Fibroblast of lung (primary cell): ENCODE data around the gene PDZRN4.

ENCODE experiments used
- EZH2 ChIP-seq: IDR thresholded peaks from 2 replicates; pipeline ENCODE4 v1.5.1; 2012; ENCODE audit warnings: low read length, control low read depth, mild to moderate bottlenecking; ENCODE audit errors: missing control alignments
- TF ChIP-seq, protein P1 (sequence below), 2 donors: IDR thresholded peaks in 1 of 2; conservative IDR thresholded peaks in 1 of 2; 1 replicate in 1 of 2; 2 replicates in 1 of 2; pipeline ENCODE4 v1.5.1; 2011 to 2012; ENCODE audit warnings: low read length in 2 of 2, control low read depth in 1 of 2, inconsistent platforms in 1 of 2, low read depth in 1 of 2, mild to moderate bottlenecking in 1 of 2

DNA sequence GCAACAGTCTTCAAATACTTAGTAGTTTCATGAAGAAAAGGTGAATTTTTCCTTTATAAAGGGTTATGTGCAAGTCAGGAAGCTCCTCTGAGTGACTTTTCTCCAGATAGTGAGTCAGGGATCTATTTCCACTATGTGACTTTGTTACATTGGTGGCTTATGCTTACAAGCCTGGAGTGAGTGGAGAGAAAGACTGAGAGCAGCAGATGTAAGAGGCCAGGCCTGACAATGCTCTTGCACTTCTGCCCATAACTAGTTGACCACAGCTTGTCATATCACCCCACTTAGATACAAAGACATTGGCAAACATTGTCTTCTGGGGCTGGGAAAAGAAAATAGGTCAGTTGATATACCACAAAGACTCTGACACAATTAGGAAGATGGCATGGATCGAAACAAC is 236.5 kb downstream of the PDZRN4 start:
- TF ChIP-seq EZH2: no peak
- TF ChIP-seq, protein P1, sequence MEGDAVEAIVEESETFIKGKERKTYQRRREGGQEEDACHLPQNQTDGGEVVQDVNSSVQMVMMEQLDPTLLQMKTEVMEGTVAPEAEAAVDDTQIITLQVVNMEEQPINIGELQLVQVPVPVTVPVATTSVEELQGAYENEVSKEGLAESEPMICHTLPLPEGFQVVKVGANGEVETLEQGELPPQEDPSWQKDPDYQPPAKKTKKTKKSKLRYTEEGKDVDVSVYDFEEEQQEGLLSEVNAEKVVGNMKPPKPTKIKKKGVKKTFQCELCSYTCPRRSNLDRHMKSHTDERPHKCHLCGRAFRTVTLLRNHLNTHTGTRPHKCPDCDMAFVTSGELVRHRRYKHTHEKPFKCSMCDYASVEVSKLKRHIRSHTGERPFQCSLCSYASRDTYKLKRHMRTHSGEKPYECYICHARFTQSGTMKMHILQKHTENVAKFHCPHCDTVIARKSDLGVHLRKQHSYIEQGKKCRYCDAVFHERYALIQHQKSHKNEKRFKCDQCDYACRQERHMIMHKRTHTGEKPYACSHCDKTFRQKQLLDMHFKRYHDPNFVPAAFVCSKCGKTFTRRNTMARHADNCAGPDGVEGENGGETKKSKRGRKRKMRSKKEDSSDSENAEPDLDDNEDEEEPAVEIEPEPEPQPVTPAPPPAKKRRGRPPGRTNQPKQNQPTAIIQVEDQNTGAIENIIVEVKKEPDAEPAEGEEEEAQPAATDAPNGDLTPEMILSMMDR (conservative IDR thresholded peaks at IDR 0.05 in 1 of 2, IDR thresholded peaks at IDR 0.05 in 1 of 2; ENCODE audit: low read depth in 1 of 2, low read length in 2 of 2): no peak
